HFFc6 (cell line): ENCODE data around the gene KLF6. TPM values are rescaled to one million over a fixed set of nuclear protein-coding genes. Genes with fewer than 3 reads are reported as not detected.

Experiments used
- DNase-seq: peaks from one replicate; pipeline ENCODE4 v3.0.0-alpha.2; 2018
- H3K27ac Mint-ChIP-seq: 2 replicates; pipeline ENCODE4 v1.8.0; 2020; ENCODE audit warnings: mild to moderate bottlenecking, mixed read lengths
- H3K27me3 Mint-ChIP-seq: 2 replicates; pipeline ENCODE4 v1.8.0; 2021; ENCODE audit warnings: mild to moderate bottlenecking, moderate library complexity, mixed read lengths; ENCODE audit not compliant: insufficient read depth
- H3K36me3 Mint-ChIP-seq: 2 replicates; pipeline ENCODE4 v1.8.0; 2021; ENCODE audit warnings: low read depth, mixed read lengths
- H3K4me1 Mint-ChIP-seq: 2 replicates; pipeline ENCODE4 v1.8.0; 2020; ENCODE audit warnings: low read depth, mixed read lengths
- H3K4me3 Mint-ChIP-seq: 2 replicates; pipeline ENCODE4 v1.8.0; 2020; ENCODE audit warnings: mild to moderate bottlenecking, moderate library complexity, mixed read lengths
- H3K9me3 Mint-ChIP-seq: 2 replicates; pipeline ENCODE4 v1.8.0; 2020; ENCODE audit warnings: mild to moderate bottlenecking, mixed read lengths
- total RNA-seq, 6 experiments: library from RNA; stranded (reverse); fragmentation: NEBNext Ultra II Directional; extraction: Animal tissue kit (Norgen Biotek cat#: 25700); gene quantifications; 2 replicates in 1 of 6; 3 replicates in 5 of 6; pipeline ENCODE4 v1.2.3, GENCODE V29; 2021
- TF ChIP-seq, protein P1 (sequence below): fragments of 200-600 bp; sonication (generic); IDR thresholded peaks from 2 replicates; pipeline ENCODE4 v1.5.0; 2021; ENCODE audit warnings: antibody characterized with exemption, mild to moderate bottlenecking

KLF6 gene
- total RNA-seq, 6 experiments from 2014 or later, result 114 to 154 (median 142) TPM

DNA sequence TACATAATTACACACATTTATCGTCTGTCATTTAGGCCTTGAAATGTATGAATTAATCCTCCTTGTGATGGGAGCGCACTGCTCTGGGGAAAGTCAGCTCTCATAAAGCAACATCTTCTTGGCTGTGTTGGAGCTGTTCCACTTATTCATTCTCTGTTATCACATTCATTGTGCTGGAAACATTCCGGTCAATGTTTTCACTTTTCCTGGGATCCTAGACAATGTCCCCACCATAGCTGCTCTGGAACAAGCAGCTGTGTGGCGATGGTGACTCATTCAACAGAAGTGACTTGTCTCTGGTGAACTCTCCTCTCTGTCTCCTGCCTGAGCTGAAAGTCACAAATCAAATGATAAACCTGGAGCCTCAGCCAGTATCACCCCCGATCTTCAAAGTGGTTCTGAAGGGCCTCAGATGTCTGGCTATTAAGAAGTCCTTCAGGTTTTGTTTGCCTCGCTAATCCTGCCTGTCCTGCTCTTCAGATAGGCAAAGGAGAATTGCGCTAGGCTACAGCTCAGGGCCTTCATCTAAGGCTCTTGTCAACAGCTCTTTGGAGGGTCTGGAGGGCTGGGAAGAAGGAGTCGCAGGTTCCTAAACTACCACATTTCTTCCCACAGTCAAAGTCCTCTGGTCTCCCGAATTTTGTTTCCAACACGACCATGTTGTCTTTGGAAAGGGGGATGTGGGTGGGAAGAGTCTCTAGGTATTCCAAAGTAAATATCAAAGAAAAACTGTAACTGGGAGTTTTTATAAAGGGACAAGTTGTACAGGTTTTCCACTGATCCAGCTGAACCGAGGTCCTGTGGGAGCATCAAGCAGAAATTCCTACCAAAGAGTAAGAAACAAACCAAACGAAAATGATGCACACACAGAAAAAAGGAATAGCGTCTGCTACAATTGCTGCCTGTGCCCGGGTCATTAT lies 29.3 kb downstream of the KLF6 start:
- Mint-ChIP-seq H3K4me1 (peaks cover 42% of the 10 kb centered on the region), H3K9me3 (no peaks in the 10 kb centered on the region), H3K4me3 (peak overlapping the region; percentile 14; the same call in 1 of the 2 replicates), H3K27ac (peak overlapping the region; percentile 67), H3K27me3 (no peaks in the 10 kb centered on the region; the same call in none of the 2 replicates), H3K36me3 (peaks cover under 1% of the 10 kb centered on the region; the same call in 1 of the 2 replicates)
- DNase-seq, result no peak
- TF ChIP-seq, protein P1, sequence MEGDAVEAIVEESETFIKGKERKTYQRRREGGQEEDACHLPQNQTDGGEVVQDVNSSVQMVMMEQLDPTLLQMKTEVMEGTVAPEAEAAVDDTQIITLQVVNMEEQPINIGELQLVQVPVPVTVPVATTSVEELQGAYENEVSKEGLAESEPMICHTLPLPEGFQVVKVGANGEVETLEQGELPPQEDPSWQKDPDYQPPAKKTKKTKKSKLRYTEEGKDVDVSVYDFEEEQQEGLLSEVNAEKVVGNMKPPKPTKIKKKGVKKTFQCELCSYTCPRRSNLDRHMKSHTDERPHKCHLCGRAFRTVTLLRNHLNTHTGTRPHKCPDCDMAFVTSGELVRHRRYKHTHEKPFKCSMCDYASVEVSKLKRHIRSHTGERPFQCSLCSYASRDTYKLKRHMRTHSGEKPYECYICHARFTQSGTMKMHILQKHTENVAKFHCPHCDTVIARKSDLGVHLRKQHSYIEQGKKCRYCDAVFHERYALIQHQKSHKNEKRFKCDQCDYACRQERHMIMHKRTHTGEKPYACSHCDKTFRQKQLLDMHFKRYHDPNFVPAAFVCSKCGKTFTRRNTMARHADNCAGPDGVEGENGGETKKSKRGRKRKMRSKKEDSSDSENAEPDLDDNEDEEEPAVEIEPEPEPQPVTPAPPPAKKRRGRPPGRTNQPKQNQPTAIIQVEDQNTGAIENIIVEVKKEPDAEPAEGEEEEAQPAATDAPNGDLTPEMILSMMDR, result no peak

DNA sequence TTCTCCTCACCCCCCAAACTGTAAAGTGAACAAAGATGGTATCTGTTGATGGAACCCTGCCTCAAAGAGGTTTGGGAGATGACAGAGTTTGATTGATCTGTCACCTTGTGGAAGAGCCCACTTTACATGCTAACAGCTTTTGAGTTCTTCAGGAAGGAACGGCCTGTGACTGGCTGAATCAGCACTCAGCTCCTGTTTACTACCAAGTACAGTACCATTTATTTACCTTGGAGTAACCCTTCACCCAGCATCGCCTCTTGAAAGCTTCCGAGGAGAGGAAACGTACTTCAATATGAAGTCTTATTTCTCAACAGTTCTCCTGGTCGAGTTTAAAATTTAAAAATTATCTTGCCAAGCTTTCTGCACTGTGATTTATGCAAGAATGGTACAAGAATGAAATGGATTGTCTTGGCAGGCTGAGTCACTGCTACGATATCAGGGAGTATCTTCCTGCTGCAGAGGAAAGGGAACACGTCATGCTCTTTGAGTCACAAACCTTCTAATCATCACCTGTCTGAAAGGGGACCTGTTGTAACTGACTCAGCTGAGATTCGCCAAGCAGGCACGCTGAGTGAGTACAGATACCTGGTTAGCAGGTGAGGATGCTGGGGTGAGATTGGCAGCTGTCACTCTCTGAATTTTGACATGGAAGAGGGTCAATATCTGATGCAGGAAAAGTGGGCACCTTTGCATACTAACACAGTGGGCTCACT lies 30.1 kb downstream of the KLF6 start:
- H3K4me1 Mint-ChIP-seq, result peaks cover 49% of the 10 kb centered on the region
- H3K9me3 Mint-ChIP-seq, result no peaks in the 10 kb centered on the region
- no peaks in the 10 kb centered on the region; the same call in 1 of the 2 replicates for H3K36me3 Mint-ChIP-seq
- H3K4me3 Mint-ChIP-seq, result peak overlapping the region; percentile 14; the same call in 1 of the 2 replicates
- no peaks in the 10 kb centered on the region; the same call in none of the 2 replicates for H3K27me3 Mint-ChIP-seq
- TF ChIP-seq, protein P1, result no peak
- DNase-seq, result peak; percentile 85
- peak overlapping the region; percentile 67 for H3K27ac Mint-ChIP-seq

DNA sequence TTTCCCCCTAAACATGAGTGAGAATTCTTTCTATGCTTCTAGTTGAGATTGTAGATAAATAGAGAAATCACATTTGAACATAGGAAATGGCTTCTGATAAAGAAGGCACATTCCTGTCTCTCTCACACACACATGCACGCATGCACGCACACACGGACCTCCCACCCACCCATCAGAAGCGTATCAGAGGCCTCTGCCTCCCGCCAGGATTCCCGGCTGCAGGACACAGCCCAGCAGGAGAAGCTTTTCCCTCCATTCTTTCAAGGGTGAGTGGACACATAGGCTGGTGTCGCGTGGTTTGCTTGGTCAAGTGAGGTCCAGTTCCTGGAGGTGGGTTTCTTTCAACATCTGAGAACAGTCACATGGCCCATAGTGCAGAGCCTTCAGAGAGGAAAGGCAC lies 34.2 kb downstream of the KLF6 start:
- no peak overlapping the region for H3K4me3 Mint-ChIP-seq

DNA sequence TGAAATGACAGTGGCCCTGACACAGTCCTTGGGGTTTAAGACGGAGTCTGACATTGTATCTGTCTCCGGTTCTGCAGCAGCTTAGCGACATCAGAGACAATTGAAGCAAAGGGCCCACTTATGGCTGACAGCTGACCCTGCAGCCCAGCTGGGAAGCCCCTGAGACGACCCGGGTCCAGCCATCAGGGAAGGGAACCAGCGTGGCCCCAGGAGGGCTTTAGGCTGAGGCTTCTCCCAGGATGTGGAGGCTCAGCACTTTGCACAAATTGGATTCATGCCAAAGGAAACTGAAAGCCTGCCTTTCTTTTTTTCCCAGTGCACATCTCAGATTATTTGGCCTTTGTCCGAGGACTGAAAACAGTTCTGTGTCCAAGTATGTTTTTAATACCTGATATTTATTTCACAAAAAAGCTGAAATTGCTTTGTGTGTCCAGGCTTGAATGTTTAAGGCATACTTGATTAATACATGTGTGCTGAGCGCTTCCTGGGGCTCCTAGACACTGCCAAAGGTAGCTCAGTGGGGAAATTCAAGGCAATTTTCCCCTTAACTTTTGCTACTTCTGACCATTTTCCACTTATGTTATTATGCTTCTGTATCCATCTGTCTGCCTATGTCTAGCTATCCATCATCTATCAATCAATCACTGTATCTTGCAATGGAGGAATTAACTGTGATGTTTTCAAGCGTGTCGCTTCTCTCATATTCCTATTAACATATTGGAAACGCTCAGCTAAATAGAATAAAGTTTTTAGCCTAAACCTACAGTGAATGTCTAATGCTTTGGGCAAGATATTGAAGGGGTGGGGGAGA lies 34.8 kb downstream of the KLF6 start:
- H3K4me1 Mint-ChIP-seq, result peaks cover 33% of the 10 kb centered on the region
- H3K36me3 Mint-ChIP-seq, result no peaks in the 10 kb centered on the region
- H3K27ac Mint-ChIP-seq, result peak overlapping the region; percentile 81
- peaks cover 2% of the 10 kb centered on the region; the same call in 1 of the 2 replicates for H3K27me3 Mint-ChIP-seq
- DNase-seq, result no peak
- H3K4me3 Mint-ChIP-seq, result peak overlapping the region; percentile 82
- no peaks in the 10 kb centered on the region for H3K9me3 Mint-ChIP-seq
- TF ChIP-seq, protein P1, result no peak

More for the DNA sequence above, 34.2 kb downstream of the KLF6 start:
- H3K36me3 Mint-ChIP-seq, result no peaks in the 10 kb centered on the region
- H3K27me3 Mint-ChIP-seq, result peaks cover 2% of the 10 kb centered on the region; the same call in 1 of the 2 replicates
- H3K9me3 Mint-ChIP-seq, result no peaks in the 10 kb centered on the region
- no peak overlapping the region for H3K27ac Mint-ChIP-seq
- TF ChIP-seq, protein P1, result no peak
- peaks cover 40% of the 10 kb centered on the region for H3K4me1 Mint-ChIP-seq
- DNase-seq, result no peak

DNA sequence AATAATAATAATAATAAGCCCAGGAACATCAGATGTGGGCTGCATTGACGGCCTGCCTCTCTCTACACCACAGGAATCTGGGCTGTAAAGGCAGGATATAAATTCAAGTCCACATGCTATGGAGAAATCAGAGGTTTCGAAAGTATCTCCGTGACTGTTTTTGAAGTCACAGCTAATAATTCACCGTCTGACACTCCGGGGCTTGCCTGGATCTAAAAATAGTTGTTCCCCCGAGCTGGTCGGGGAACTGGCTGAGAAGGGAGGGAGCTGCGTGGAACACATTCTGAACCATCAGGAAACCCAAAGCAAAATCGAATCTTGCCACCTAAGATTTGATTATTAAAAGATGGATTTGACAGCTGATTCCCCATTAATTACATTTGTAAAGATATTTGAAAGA lies 35.4 kb downstream of the KLF6 start:
- Mint-ChIP-seq H3K36me3 (no peaks in the 10 kb centered on the region), H3K4me3 (peak overlapping the region; percentile 82), H3K4me1 (peaks cover 27% of the 10 kb centered on the region), H3K27ac (peak overlapping the region; percentile 81), H3K9me3 (no peaks in the 10 kb centered on the region), H3K27me3 (peaks cover 2% of the 10 kb centered on the region; the same call in 1 of the 2 replicates)
- peak; percentile 81 for DNase-seq
- TF ChIP-seq, protein P1, result no peak
